SK-MEL-5 (cell line): ENCODE results near the gene STARD10. TPM values are rescaled to one million over a fixed set of nuclear protein-coding genes. Genes with fewer than 3 reads are reported as not detected.

ENCODE experiments used
- DNase-seq: peaks from one replicate; pipeline ENCODE4 v3.0.0-alpha.2; 2016; ENCODE audit warnings: low read depth, low spot score
- in situ Hi-C: cut with HindIII; loops from 2 replicates; pipeline ENCODE4 v1.10.0; 2016; ENCODE audit warnings: low sequenced_read_pairs, high pct_unique_total_duplicates, low pct_unique_long_range_greater_than_20kb
- total RNA-seq: library from RNA; depleted of rRNA; stranded (reverse); fragments of >200 nt; shearing (Covaris generic); gene quantifications from 2 replicates; pipeline ENCODE4 v1.2.3, GENCODE V29; 2014

The STARD10 gene
- total RNA-seq, 1 experiment from 2014 or later = 65.4 TPM

GRCh38 chr11:72744474-72744873 is 49.4 kb downstream of the STARD10 start:
- in situ Hi-C loops = no loop called here
- DNase-seq = no peak

- DNase-seq = no peak
- in situ Hi-C loops = no loop called here
Measured at GRCh38 chr11:72743321-72744221, 50.3 kb downstream of the STARD10 start.

GRCh38 chr11:72742513-72743320 is 51.1 kb downstream of the STARD10 start:
- DNase-seq = no peak
- in situ Hi-C loops = no loop called here

- DNase-seq = no peak
- in situ Hi-C loops = no loop called here
Measured at GRCh38 chr11:72741849-72742512, 51.9 kb downstream of the STARD10 start.

GRCh38 chr11:72741429-72741833 is 52.4 kb downstream of the STARD10 start:
- in situ Hi-C loops = no loop called here
- no peak for DNase-seq

- in situ Hi-C loops = no loop called here
- DNase-seq = no peak
Measured at GRCh38 chr11:72740562-72741428, 53.1 kb downstream of the STARD10 start.

- DNase-seq = no peak
- in situ Hi-C loops = no loop called here
Measured at GRCh38 chr11:72740060-72740424, 53.8 kb downstream of the STARD10 start.

- DNase-seq = no peak
- in situ Hi-C loops = no loop called here
Measured at GRCh38 chr11:72739240-72740059, 54.4 kb downstream of the STARD10 start.

GRCh38 chr11:72738199-72739141 is 55.4 kb downstream of the STARD10 start:
- in situ Hi-C loops = no loop called here
- no peak for DNase-seq

GRCh38 chr11:72737336-72737735 is 56.5 kb downstream of the STARD10 start:
- in situ Hi-C loops = no loop called here

GRCh38 chr11:72736452-72737069 is 57.3 kb downstream of the STARD10 start:
- in situ Hi-C loops = no loop called here

More at GRCh38 chr11:72737336-72737735, 56.5 kb downstream of the STARD10 start:
- no peak for DNase-seq

GRCh38 chr11:72735495-72736027 is 58.3 kb downstream of the STARD10 start:
- in situ Hi-C loops = no loop called here
- DNase-seq = no peak

More at GRCh38 chr11:72736452-72737069, 57.3 kb downstream of the STARD10 start:
- DNase-seq = peak; percentile 34

- in situ Hi-C loops = no loop called here
- no peak for DNase-seq
Measured at GRCh38 chr11:72732329-72732728, 61.5 kb downstream of the STARD10 start.

GRCh38 chr11:72730737-72731136 is 63.1 kb downstream of the STARD10 start:
- DNase-seq = no peak
- in situ Hi-C loops = no loop called here

- no peak for DNase-seq
- in situ Hi-C loops = no loop called here
Measured at GRCh38 chr11:72730243-72730642, 63.6 kb downstream of the STARD10 start.
